Cerebellar nuclear complex (tissue), 1 donor: ENCODE measurements around the gene REEP6.
A peak's percentile ranks its signal among the peaks of the same experiment; 100 is the strongest.

Experiments
- DNase-seq, 2 experiments: peaks; one replicate each; lab custom pipeline; 2025; lab: John Stamatoyannopoulos, UW

The REEP6 gene

DNA sequence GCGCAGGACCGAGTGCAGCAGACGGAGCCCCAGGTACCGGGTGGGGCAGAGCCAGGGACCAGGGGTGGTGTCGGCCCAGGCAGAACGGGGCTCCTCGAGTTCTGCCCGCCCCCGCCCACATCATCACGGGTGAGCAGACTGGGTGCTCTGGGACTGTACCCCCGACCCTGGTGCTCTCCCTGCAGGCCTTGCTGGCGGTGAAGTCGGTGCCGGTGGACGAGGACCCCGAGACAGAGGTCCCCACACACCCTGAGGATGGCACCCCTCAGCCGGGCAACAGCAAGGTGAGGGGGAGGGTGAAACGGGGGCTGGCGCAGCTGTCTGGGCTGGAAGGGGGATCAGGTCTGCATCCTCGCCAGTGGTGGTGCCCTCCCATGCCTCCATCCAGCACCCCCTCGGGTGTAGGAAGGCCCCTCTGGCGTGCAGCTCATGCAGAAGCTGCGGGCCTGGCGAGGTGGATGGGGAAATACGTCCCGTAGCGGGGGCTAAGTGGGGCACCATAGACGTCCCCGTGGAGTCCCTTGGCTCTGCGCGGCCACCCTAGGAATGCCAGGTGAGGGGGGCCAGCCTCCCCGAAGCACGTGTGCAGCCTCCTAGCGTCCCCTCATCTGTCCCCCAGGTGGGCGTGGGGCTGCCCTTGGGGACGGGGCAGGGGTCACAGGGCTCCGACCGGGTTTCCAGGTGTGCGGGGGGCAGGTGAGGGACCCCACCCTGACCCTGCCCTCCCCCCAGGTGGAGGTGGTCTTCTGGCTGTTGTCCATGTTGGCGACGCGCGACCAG is 34.7 kb upstream of the REEP6 start:
- DNase-seq = no peak

DNA sequence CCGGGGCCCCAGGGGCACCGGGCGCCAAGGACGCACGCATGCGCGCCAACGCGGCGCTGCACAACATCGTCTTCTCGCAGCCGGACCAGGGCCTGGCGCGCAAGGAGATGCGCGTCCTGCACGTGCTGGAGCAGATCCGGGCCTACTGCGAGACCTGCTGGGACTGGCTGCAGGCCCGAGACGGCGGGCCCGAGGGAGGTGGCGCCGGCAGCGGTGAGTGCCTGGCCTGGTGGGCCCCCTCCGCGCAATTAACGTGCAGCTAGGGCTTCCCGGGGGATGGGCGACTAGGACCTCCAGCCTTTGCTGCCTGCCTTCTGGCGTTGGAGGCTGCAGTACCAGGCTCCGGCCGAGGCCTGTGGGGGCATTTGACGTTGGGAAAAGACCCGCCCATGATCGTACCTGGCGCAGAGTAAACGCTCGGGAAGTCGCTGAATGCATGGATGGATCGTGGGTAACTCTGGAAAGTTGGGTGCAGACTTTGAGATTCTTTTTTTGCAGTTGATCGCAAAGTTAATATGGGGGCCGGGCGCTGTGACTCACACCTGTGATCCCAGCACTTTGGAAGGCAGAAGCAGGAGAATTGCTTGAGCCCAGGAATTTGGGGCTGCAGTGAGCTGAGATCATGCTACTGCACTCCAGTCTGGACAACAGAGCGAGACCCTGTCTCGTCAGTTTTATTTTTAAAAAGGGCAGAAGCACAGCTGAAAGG is 33.8 kb upstream of the REEP6 start:
- DNase-seq = no peak

DNA sequence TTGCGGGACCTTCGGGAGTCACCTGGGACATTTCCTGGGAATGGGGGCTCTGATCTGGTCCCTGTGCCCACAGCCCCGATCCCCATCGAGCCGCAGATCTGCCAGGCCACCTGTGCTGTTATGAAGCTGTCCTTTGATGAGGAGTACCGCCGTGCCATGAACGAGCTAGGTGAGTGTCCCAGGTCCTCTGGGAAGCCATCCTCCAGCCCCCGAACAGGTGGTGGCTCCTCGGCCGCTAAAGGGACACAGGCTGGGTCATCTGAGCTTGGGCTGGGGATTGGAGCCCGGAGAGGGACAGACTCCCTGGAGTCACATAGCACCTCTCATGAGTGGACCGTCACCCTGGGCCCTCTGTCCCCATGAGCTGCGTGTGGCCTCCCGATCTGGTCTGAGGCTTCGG is 33.1 kb upstream of the REEP6 start:
- no peak for DNase-seq

DNA sequence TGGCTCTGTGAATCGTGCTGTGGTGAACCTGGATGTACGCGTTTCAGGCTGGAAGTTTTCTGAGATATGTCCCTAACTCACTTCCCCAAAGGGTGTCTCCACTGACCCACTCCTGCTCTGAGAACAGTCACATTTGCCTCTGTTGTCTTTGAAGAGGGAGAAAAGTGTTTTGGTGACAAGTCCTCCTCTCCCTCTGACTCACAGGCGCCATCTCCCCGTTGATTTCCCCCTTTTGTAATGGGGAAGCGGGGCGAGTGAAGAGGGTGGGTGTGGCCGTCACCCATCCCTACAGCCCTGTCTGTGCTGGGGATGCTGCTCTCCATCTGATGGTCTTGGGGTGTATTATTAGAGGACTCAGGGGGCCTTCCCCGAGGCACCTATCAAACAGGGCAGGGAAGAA is 31.5 kb upstream of the REEP6 start:
- no peak for DNase-seq

DNA sequence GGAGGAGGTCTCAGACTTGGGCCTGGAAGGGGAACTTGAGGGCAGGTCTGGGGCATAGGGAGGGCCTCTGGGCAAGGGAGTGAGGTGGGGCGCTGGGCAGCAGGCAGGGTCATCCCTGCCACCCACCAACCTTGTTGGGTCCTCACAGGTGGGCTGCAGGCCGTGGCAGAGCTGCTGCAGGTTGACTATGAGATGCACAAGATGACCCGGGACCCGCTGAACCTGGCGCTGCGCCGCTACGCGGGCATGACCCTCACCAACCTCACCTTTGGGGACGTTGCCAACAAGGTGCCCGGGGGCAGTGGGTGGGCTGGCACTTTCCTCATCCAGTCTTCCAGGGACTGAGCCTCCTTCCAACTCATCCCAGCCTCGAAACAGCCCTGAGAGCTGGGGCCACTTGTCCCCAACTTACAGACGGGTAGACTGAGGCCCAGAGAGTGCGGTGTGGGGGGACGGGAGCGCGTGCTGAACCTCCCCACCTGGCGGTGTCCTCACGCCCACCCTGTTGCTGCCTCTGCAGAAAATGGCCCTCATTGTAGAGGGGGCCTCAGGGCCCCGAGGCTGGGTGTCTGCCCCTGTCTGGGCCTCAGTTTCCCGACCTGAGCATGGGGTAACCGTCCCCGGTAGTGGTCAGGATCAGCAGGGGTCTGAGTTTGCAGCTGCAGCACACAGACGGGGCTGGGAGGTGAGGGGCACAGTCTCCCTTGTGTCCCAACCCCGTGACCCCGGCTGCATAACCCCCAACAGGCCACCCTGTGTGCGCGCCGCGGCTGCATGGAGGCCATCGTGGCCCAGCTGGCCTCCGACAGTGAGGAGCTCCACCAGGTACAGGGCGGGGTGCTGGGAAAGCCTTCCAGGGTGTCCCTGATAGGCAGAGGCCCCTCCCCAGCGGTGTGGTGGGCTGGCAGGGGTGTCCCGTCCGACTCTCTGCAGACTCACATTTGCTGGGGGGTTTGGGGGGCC is 30.7 kb upstream of the REEP6 start:
- DNase-seq = no peak

DNA sequence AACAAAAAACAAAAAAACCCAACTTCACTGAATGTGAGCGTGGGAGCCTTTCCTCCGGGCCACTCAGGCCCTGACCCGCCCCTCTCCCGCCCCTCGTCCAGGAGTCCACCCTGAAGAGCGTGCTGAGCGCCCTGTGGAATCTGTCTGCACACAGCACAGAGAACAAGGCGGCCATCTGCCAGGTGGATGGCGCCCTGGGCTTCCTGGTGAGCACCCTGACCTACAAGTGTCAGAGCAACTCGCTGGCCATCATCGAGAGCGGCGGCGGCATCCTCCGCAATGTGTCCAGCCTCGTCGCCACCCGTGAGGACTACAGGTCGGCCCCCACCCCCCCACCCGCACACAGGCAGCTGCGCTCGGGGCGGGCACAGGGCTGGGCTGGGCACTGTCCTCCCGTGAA is 29.1 kb upstream of the REEP6 start:
- DNase-seq = no peak

DNA sequence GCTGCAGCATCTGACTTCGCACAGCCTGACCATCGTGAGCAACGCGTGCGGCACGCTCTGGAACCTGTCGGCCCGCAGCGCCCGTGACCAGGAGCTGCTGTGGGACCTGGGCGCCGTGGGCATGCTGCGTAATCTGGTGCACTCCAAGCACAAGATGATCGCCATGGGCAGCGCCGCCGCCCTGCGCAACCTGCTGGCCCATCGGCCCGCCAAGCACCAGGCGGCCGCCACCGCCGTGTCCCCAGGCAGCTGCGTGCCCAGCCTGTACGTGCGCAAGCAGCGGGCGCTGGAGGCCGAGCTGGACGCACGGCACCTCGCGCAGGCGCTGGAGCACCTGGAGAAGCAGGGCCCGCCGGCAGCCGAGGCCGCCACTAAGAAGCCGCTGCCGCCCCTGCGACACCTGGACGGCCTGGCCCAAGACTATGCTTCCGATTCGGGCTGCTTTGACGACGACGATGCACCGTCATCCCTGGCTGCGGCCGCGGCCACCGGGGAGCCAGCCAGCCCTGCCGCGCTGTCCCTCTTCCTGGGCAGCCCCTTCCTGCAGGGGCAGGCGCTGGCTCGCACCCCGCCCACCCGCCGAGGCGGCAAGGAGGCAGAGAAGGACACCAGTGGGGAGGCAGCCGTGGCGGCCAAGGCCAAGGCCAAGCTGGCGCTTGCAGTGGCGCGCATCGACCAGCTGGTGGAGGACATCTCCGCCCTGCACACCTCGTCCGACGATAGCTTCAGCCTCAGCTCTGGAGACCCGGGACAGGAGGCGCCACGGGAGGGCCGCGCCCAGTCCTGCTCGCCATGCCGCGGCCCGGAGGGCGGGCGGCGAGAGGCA is 25.6 kb upstream of the REEP6 start:
- DNase-seq = peak in 1 of 2 experiments; percentile 55

DNA sequence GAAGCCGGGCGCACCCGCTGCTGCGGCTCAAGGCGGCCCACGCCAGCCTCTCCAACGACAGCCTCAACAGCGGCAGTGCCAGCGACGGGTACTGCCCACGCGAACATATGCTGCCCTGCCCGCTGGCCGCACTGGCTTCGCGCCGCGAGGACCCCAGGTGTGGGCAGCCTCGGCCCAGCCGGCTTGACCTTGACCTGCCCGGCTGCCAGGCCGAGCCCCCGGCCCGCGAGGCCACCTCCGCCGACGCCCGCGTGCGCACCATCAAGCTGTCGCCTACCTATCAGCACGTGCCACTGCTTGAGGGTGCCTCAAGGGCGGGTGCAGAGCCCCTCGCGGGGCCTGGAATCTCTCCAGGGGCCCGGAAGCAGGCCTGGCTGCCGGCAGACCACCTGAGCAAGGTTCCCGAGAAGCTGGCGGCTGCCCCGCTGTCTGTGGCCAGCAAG is 24.9 kb upstream of the REEP6 start:
- DNase-seq = no peak

DNA sequence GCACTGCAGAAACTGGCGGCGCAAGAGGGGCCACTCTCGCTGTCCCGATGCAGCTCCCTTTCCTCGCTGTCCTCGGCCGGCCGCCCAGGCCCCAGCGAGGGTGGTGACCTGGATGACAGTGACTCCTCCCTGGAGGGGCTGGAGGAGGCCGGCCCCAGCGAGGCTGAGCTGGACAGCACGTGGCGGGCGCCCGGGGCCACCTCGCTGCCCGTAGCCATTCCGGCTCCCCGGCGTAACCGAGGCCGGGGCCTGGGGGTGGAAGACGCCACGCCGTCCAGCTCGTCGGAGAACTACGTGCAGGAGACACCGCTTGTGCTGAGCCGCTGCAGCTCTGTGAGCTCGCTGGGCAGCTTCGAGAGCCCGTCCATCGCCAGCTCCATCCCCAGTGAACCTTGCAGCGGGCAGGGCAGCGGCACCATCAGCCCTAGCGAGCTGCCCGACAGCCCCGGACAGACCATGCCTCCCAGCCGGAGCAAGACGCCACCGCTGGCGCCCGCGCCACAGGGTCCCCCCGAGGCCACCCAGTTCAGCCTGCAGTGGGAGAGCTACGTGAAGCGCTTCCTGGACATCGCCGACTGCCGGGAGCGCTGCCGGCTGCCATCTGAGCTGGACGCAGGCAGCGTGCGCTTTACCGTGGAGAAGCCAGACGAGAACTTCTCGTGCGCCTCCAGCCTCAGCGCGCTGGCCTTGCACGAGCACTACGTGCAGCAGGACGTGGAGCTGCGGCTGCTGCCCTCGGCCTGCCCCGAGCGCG is 24.3 kb upstream of the REEP6 start:
- no peak for DNase-seq

DNA sequence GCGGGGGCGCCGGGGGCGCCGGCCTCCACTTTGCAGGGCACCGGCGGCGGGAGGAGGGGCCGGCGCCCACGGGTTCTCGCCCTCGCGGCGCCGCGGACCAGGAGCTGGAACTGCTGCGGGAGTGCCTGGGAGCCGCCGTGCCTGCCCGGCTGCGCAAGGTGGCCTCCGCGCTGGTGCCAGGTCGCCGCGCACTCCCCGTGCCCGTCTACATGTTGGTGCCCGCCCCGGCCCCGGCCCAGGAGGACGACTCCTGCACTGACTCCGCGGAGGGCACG is 23.8 kb upstream of the REEP6 start:
- DNase-seq = no peak

DNA sequence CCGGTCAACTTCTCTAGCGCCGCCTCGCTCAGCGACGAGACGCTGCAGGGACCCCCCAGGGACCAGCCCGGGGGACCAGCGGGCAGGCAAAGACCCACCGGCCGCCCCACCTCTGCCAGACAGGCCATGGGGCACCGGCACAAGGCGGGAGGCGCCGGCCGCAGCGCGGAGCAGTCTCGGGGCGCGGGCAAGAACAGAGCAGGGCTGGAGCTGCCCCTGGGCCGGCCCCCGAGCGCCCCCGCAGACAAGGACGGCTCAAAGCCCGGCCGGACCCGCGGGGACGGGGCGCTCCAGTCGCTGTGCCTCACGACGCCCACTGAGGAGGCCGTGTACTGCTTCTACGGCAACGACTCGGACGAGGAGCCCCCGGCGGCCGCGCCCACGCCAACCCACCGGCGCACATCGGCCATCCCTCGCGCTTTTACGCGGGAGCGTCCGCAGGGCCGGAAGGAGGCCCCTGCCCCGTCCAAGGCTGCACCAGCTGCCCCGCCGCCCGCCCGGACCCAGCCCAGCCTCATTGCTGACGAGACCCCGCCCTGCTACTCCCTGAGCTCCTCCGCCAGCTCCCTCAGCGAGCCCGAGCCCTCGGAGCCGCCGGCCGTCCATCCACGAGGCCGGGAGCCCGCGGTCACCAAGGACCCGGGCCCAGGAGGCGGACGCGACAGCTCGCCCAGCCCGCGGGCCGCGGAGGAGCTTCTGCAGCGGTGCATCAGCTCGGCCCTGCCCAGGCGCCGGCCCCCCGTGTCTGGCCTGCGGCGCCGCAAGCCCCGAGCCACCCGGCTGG is 23.3 kb upstream of the REEP6 start:
- no peak for DNase-seq

DNA sequence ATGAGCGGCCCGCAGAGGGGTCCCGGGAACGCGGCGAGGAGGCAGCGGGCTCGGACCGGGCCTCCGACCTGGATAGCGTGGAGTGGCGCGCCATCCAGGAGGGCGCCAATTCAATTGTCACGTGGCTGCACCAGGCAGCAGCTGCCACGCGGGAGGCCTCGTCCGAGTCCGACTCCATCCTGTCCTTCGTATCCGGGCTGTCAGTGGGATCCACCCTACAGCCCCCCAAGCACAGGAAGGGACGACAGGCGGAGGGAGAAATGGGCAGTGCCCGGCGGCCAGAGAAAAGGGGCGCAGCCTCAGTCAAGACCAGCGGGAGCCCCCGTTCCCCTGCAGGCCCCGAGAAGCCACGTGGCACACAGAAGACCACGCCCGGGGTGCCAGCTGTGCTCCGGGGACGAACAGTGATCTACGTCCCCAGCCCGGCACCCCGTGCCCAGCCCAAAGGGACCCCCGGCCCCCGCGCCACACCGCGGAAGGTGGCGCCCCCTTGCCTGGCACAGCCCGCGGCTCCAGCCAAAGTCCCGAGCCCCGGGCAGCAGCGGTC is 22.6 kb upstream of the REEP6 start:
- DNase-seq = no peak

DNA sequence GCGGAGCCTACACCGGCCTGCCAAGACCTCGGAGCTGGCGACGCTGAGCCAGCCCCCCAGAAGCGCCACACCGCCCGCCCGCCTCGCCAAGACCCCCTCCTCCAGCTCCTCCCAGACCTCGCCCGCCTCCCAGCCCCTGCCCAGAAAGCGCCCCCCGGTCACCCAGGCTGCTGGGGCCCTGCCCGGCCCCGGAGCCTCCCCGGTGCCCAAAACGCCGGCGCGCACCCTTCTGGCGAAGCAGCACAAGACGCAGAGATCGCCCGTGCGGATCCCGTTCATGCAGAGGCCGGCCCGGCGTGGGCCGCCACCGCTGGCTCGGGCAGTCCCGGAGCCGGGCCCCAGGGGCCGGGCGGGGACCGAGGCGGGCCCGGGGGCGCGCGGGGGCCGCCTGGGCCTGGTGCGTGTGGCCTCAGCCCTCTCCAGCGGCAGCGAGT is 22.1 kb upstream of the REEP6 start:
- no peak for DNase-seq

DNA sequence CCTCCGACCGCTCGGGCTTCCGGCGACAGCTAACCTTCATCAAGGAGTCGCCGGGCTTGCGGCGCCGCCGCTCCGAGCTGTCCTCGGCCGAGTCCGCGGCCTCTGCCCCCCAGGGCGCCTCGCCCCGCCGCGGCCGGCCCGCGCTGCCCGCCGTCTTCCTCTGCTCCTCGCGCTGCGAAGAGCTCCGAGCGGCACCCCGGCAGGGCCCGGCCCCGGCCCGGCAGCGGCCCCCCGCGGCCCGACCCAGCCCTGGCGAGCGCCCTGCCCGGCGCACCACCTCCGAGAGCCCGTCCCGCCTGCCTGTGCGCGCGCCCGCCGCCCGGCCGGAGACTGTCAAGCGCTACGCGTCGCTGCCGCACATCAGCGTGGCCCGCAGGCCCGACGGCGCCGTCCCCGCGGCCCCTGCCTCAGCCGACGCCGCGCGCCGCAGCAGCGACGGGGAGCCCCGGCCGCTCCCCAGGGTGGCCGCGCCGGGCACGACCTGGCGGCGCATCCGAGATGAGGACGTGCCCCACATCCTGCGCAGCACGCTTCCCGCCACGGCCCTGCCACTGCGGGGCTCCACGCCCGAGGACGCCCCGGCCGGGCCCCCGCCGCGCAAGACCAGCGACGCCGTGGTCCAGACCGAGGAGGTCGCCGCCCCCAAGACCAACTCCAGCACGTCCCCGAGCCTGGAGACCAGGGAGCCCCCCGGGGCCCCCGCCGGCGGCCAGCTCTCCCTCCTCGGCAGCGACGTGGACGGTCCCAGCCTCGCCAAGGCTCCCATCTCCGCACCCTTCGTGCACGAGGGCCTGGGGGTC is 21.5 kb upstream of the REEP6 start:
- DNase-seq = no peak

DNA sequence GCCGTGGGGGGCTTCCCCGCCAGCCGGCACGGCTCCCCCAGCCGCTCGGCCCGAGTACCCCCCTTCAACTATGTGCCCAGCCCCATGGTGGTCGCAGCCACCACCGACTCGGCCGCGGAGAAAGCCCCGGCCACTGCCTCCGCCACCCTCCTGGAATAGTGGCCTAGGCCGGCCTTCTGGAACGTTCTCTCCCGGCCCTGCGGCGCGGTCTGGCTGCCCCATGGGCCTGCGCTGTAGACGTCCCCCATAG is 21.0 kb upstream of the REEP6 start:
- no peak for DNase-seq

DNA sequence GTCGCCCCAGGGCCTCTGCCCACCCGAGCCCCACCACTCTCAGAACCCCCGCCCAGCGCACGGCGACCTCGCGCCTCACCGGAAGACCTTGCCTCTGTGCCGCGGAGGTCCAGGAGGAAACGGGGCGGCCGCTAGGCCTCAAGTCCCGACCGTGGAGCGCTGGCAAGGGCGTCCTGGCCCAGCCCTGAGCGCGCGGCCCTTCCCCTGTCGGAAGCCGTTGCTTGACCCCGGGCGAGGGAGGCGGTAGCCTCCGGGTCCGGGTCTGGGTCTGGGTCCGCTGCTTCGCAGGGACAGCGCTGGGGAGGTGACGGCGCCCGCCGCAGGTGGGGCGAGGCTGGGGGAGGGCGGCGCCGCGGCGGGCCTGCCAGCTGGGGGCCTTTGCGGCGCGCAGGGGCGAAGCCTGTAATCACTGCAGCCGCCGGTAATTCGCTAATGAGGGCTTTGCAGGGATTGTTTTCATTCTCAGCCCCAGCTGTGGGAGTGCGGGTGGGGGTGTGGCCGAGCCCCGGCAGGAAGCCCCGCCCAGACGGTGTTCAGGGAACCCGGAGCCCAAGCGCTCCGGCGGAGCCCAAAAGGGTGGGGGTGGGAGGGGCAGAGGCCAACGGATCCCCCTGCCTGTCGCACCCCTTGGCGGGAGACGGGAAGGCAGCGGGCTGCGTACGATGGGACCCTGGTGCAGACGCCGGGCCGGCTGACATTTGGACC is 20.5 kb upstream of the REEP6 start:
- no peak for DNase-seq

DNA sequence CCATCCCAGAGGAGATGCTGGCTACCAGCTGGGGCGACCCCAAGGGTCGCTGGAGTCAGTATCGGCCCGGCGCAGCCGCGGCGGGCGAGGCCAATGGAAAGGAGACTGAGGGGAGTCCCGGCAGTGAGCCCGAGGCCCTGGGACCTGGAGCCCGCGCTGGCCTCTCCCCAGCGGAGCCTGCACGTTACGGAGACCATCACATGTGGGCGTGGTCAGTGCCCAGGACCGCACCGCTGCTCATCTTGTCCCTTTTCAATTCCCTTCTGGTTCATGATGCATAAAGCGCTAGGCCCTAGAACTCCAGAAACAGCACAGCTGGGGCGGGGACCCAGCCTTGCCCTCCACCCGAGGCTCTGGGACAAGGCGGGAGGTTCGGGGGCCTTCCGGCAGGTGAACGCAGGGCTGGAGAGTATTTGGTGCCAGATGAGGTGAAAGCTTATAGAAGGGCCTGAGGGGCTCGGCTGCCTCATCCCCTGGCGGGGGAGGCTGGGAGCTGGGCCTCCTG is 19.9 kb upstream of the REEP6 start:
- DNase-seq = no peak

DNA sequence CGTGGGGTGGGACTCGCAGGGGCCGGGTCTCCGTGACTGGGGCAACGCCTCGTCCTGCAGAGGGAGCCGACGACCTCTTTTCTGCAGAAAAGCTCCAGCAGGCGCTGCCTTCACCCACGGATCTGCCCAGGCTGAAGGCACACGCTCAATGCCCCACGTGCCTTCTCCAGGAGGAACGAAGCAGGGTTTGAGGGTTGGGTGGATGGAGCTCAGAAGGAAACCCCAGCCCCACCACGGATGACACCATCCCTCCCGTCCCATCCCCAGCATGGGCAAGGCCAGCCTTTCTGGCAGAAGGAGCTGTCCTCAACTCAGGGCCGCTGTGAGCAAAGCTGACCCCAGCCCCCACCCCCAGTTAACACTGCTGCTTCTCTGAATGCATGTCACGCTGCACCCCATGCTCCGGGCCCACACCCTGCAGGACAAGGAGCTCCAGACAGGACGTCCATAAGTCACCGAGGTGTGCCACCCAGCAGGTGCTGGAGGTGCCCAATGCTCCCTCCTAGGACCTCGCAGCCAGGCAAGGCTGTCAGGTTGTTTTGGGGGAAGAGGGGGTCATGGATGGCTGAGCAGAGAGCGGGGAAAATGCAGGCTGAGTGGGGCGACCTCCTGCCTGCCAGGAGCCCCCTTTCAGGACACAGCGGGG is 19.3 kb upstream of the REEP6 start:
- no peak for DNase-seq
